HG03442 (cell line): Measurements from ENCODE around the gene BATF3.
"Not testable (repeated sequence)": the region's sequence is repeated elsewhere in the genome, so short reads cannot be mapped to it uniquely, and the experiment has no call there.

Source experiments
- ATAC-seq: cut with Tn5 transposase; IDR thresholded peaks from one replicate; pipeline ENCODE4 v1.9.1; 2021; ENCODE audit warnings: mild to moderate bottlenecking, moderate library complexity; ENCODE audit not compliant: unreplicated experiment

The BATF3 gene

DNA sequence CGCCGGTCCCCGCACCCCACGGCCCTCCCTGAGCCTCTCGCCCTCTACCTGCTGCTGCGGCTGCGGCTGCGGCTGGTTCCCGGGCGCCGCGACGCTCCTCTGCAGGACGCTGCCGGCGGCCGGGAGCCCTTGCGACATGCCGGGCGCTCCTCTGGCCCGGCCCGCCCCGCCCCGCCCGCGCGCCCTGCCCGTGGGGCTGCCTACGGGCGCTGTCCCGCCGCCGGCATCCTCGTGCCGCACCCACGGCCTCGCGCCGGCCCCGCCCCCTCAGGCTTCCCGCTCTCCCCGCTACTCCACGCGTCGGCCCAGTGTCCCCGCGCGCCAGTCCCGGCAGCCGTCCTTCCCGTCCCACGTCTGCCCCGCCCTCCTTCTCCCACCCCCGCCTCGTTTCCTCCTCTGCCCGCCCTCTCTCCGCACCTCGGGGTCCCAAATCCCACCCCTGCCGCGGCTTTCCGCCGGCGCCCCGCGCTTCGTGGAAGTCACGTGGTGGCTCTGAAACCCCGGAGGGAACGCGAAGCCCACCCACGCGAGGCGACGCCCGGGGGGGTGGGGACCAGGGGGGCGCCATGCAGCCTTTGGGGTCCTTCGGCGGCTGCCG is at the start of gene BATF3:
BATF3 (minus strand) TSS at position 216 of the 598 bp plus-strand sequence; CDS start at position 138, 78 bp downstream.
- ATAC-seq: peak; percentile 11

DNA sequence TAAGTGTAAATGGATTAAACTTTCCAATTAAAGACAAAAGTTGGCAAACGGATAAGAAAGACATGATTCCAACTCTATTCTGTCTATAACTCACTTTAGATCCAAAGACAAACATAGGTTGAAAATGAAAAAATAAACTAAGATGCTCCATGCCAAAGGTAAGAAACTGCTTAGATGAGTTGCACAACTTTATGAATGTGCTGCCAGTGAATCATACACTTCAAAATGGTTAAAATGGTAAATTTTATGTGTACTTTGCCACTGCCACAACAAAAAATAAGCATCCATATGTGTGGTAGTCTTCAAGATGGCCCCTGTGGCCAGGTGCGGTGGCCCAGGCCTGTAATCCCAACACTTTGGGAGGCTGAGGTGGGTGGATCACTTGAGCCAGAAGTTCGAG is 46.9 kb upstream of the BATF3 start:
- ATAC-seq: no peak

- no peak for ATAC-seq
Observed at GRCh38 chr1:212745303-212745702, 45.7 kb upstream of the BATF3 start.

DNA sequence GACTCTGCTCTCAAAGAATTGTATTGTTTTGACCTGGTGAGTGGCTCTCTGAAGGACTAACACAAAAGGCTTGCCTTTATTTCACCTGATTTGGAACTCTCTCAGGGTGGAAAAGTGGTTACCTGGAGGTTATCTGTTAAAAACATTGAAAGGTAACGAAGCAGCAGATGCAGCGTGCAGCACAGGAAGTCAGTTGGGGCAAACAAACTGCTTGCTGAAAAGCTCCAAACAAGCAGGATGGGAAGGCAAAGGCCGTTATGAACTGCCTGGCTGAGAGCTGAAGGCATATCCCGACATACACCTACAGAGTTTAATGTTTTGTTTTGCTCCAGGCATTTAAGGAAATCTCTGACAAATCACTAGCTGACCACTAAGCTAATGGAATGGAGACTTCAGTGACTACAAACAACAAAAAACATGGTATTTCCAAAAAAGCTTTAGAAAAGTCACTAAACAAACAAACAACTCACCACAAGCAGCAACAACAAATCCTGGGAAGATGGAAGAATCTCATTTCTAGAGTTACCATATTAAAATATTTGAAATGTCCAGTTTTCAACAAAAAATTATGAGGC is 44.3 kb upstream of the BATF3 start:
- ATAC-seq: no peak

DNA sequence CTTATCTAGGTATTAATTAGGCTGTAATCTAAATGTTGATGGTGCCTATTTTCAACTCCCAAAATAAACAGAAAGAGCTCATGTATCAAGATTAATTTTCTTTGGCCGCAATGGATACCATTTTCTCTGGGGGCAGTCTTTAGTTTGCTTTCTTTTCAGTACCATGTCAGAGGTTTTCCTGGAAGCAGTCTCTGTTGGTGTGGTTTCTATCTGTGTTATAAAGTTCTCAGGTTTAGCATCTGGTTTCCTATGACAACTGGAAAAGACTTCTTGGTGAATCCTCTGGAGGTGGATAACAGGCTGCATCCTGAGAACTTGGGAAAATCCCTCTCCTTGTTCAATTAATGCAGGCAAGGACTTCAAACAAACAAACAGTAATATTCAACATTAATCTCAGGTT is 38.7 kb upstream of the BATF3 start:
- ATAC-seq: no peak

- ATAC-seq: no peak
Observed at GRCh38 chr1:212737559-212737958, 37.9 kb upstream of the BATF3 start.

- ATAC-seq: no peak
Observed at GRCh38 chr1:212733109-212733508, 33.5 kb upstream of the BATF3 start.

- no peak for ATAC-seq
Observed at GRCh38 chr1:212731630-212732029, 32.0 kb upstream of the BATF3 start.

DNA sequence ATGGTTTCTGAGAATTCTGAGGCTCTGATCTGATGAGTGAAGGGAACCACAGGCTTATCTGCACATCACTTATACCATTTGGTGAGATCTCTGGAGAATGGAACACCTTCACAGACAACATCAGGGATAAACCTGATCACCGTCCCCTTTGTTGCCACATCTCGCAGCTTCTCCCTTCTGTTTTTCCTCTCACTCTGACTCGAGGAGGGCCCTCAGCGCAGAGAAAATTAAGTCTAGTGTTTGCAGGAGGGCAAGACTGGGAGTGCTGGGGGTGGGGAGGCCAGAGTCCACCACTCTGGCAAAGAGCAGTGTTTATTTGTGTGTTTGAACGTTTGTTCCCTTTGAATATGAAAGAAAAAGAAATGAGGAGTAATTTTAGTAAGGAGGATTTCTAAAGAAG is 29.0 kb upstream of the BATF3 start:
- no peak for ATAC-seq

GRCh38 chr1:212727386-212728181 is 27.9 kb upstream of the BATF3 start:
- ATAC-seq: no peak

DNA sequence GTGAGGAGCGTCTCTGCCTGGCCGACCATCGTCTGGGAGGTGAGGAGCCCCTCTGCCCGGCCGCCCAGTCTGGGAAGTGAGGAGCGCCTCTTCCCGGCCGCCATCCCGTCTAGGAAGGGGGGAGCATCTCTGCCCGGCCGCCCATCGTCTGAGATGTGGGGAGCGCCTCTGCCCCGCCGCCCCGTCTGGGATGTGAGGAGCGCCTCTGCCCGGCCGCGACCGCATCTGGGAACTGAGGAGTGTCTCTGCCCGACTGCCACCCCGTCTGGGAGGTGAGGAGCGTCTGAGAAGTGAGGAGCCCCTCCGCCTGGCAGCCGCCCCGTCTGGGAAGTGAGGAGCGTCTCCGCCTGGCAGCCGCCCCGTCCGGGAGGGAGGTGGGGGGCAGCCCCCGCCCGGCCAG is 25.0 kb upstream of the BATF3 start:
- not testable (repeated sequence) for ATAC-seq

DNA sequence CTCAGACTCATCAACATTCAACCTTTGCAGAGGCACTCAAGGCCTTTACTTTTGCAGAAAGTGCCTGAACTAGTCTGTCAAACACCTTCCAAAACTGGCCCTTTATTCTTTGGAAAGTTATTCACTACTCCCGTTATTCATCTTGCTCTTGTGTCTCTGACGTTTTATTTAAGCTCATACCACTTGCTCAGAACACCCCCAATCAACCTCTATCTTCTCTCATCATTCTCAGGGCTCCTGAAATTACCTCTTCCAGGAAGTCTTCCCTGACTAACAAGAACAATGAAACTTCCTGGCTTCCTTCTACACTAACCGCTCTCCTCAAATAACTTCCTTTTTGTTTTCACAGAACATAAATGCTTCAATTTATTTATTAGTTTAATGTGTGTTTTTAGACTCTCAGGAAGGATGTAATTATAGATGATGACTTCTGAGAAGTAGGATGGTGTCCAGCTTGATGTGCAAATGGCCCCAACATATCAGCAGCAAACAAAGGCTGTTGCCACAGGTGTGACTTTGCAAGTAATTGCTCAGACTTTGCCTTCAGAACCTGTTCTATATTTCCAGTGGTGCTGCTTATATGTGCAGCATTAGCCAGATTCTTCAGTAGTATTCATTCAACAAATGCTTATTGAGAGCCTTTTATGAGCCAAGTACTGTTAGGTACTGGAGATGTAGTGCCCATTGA is 22.8 kb upstream of the BATF3 start:
- ATAC-seq: no peak

- peak; percentile 63 for ATAC-seq
Observed at GRCh38 chr1:212721388-212722247, 22.0 kb upstream of the BATF3 start.

GRCh38 chr1:212719633-212720032 is 20.0 kb upstream of the BATF3 start:
- ATAC-seq: no peak

GRCh38 chr1:212718499-212718898 is 18.9 kb upstream of the BATF3 start:
- no peak for ATAC-seq

DNA sequence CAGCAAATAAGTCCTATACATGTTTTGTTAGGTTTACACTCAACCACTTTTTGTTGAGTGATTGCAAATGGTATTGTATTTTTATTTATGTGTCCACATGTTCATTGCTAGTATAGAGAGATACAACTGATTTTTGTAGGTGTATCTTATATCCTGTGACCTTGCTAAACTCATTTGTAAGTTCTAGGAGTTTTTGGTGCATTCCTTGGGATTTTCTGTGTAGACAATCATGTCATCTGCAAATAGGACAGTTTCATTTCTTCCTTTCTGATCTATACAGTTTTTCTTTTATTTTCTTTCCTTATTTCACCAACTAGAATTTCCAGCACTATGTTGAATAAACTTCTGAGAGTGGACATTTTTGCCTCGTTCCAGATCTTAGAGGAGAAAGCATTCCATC is 16.5 kb upstream of the BATF3 start:
- no peak for ATAC-seq

GRCh38 chr1:212713465-212714136 is 14.0 kb upstream of the BATF3 start:
- ATAC-seq: no peak

GRCh38 chr1:212712451-212713303 is 13.0 kb upstream of the BATF3 start:
- ATAC-seq: no peak

DNA sequence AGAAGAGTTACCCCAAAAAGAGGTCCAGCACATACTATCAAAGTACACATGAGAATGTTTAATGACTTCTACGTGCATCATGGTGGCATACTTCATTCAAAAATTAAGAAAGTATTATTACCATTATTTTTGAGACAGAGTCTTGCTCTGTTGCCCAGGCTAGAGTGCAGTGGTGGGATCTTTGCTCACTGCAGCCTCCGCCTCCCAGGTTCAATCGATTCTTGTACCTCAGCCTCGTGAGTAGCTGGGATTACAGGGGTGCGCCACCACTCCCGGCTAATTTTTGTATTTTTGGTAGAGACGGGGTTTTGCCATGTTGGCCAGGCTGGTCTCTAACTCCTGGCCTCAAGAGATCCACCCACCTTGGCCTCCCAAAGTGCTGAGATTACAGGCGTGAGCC is 12.3 kb upstream of the BATF3 start:
- not testable (repeated sequence) for ATAC-seq
